Left ventricle myocardium inferior (tissue), 1 donor: ENCODE results near the gene MOSPD3. TPM values are rescaled to one million over a fixed set of nuclear protein-coding genes. Genes with fewer than 3 reads are reported as not detected.

Source experiments
- DNase-seq: peaks from one replicate; pipeline ENCODE4 v3.0.0-alpha.2; 2020
- H3K27ac ChIP-seq: fragments of 200-600 bp; replicated peaks from 2 replicates; pipeline ENCODE4 v1.8.0; 2021
- H3K27me3 ChIP-seq: fragments of 200-600 bp; 2 replicates; pipeline ENCODE4 v1.8.0; 2021; ENCODE audit warnings: low read depth
- H3K36me3 ChIP-seq: fragments of 200-600 bp; 2 replicates; pipeline ENCODE4 v1.8.0; 2021
- H3K4me1 ChIP-seq: fragments of 200-600 bp; 2 replicates; pipeline ENCODE4 v1.8.0; 2021
- H3K4me3 ChIP-seq: fragments of 200-600 bp; 2 replicates; pipeline ENCODE4 v1.8.0; 2021; ENCODE audit warnings: mild to moderate bottlenecking, moderate library complexity
- H3K9me3 ChIP-seq: fragments of 200-600 bp; replicated peaks from 2 replicates; pipeline ENCODE4 v1.8.0; 2021
- CTCF ChIP-seq: fragments of 200-600 bp; IDR thresholded peaks from 2 replicates; pipeline ENCODE4 v1.8.0; 2021; ENCODE audit warnings: antibody characterized with exemption, mild to moderate bottlenecking, borderline replicate concordance
- intact Hi-C: fragments of 100-400 bp; cut with micrococcal nuclease; formaldehyde crosslinking; loops from one replicate; pipeline ENCODE4 v1.11.0; 2022
- total RNA-seq: library from RNA; stranded (reverse); fragmentation: NEBNext Ultra II Directional; extraction: Animal tissue kit (Norgen Biotek cat#: 25700); gene quantifications from one replicate; pipeline ENCODE4 v1.2.1, GENCODE V29; 2021
- donor health status: DM: no; HTN: yes; CAD: no; lungs with severe emphysema.

The MOSPD3 gene
- total RNA-seq, 1 donor from 2014 or later, result 10.2 TPM

GRCh38 chr7:100566018-100566531 is 46.3 kb upstream of the MOSPD3 start:
- Histone ChIP-seq H3K4me3 (no peak overlapping the region), H3K9me3 (no peaks in the 10 kb centered on the region), H3K27ac (no peak overlapping the region), H3K27me3 (no peaks in the 10 kb centered on the region), H3K4me1 (peaks cover 22% of the 10 kb centered on the region), H3K36me3 (peaks cover 9% of the 10 kb centered on the region)
- intact Hi-C loops, result no loop called here
- no peak for TF ChIP-seq CTCF
- no peak for DNase-seq

- no peak overlapping the region for H3K4me3 ChIP-seq
- no peaks in the 10 kb centered on the region for H3K9me3 ChIP-seq
- TF ChIP-seq CTCF, result no peak
- intact Hi-C loops, result no loop called here
- H3K27me3 ChIP-seq, result no peaks in the 10 kb centered on the region
- DNase-seq, result no peak
- peaks cover 22% of the 10 kb centered on the region for H3K4me1 ChIP-seq
- peaks cover 9% of the 10 kb centered on the region for H3K36me3 ChIP-seq
- no peak overlapping the region for H3K27ac ChIP-seq
Measured at GRCh38 chr7:100567031-100567730, 45.2 kb upstream of the MOSPD3 start.

- Histone ChIP-seq H3K4me1 (peaks cover 22% of the 10 kb centered on the region), H3K27me3 (no peaks in the 10 kb centered on the region), H3K9me3 (no peaks in the 10 kb centered on the region), H3K27ac (no peak overlapping the region), H3K4me3 (no peak overlapping the region), H3K36me3 (peaks cover 7% of the 10 kb centered on the region)
- intact Hi-C loops, result no loop called here
- DNase-seq, result no peak
- TF ChIP-seq CTCF, result no peak
Measured at GRCh38 chr7:100567751-100568175, 44.6 kb upstream of the MOSPD3 start.

- Histone ChIP-seq H3K27me3 (no peaks in the 10 kb centered on the region), H3K36me3 (peaks cover 1% of the 10 kb centered on the region), H3K27ac (no peak overlapping the region), H3K4me3 (no peak overlapping the region), H3K9me3 (no peaks in the 10 kb centered on the region), H3K4me1 (peaks cover 22% of the 10 kb centered on the region)
- intact Hi-C loops, result no loop called here
- no peak for TF ChIP-seq CTCF
- DNase-seq, result no peak
Measured at GRCh38 chr7:100568176-100568895, 44.0 kb upstream of the MOSPD3 start.

- intact Hi-C loops, result no loop called here
- DNase-seq, result no peak
- Histone ChIP-seq H3K9me3 (no peaks in the 10 kb centered on the region), H3K27me3 (no peaks in the 10 kb centered on the region), H3K27ac (no peak overlapping the region), H3K4me1 (peaks cover 22% of the 10 kb centered on the region), H3K4me3 (peak overlapping the region; percentile 57), H3K36me3 (peaks cover 5% of the 10 kb centered on the region)
- peak; percentile 49 for TF ChIP-seq CTCF
Measured at GRCh38 chr7:100568896-100569844, 43.2 kb upstream of the MOSPD3 start.
